HepG2 (cell line): ENCODE results near the gene TFCP2L1. TPM values are rescaled to one million over a fixed set of nuclear protein-coding genes. Genes with fewer than 3 reads are reported as not detected.

Source experiments
- ATAC-seq: fragments of 200-7000 bp; cut with Tn5 transposase; 3 replicates; pipeline ENCODE4 v1.9.1; 2020; ENCODE audit warnings: mild to moderate bottlenecking, moderate library complexity
- BruUV-seq: library from RNA; stranded (reverse); fragments of 400-500 nt; replicated peaks from 2 replicates; lab custom pipeline; 2021; lab: Mats Ljungman, UMichigan
- CTCF ChIA-PET: fragments of 300-600 bp; formaldehyde crosslinking; extraction: SDS; loops from one replicate; lab custom pipeline; 2021; ENCODE audit warnings: low total read pairs, inconsistent platforms, low intra/inter-chr PET ratio; lab: Yijun Ruan, JAX
- POLR2A ChIA-PET: fragments of 350-600 bp; sonication (Branson Sonifier 250); formaldehyde crosslinking; loops from one replicate; lab custom pipeline; 2020; ENCODE audit warnings: antibody characterized with exemption, inconsistent platforms; lab: Yijun Ruan, JAX
- DNase-seq: peaks from one replicate; pipeline ENCODE4 v3.0.0-alpha.2; 2015; ENCODE audit warnings: low spot score
- FAIRE-seq: peaks from 3 replicates; lab custom pipeline; 2011; peaks lifted over from hg19 to GRCh38; lab: Jason Lieb, UNC
- H2AFZ ChIP-seq: one replicate; pipeline ENCODE4 v1.6.1; 2011; ENCODE audit warnings: low read length, inconsistent platforms
- H3K27ac ChIP-seq: fragments of 300-600 bp; 3 replicates; pipeline ENCODE4 v1.8.0; 2011; ENCODE audit warnings: mixed run types, mild to moderate bottlenecking, mixed read lengths, low read length, inconsistent platforms; ENCODE audit not compliant: insufficient read depth; ENCODE audit errors: extremely low read length
- H3K27me3 ChIP-seq, 2 experiments: fragments of 200-600 bp in 1 of 2; 2 replicates in 1 of 2; 3 replicates in 1 of 2; pipeline versions ENCODE4 v1.6.0 to v1.8.0; 2011; ENCODE audit warnings: low read length in 2 of 2, mild to moderate bottlenecking in 2 of 2, moderate library complexity in 2 of 2, inconsistent platforms in 1 of 2; ENCODE audit not compliant: insufficient read depth in 2 of 2, control insufficient read depth in 1 of 2
- H3K36me3 ChIP-seq, 2 experiments: fragments of 200-600 bp in 1 of 2; replicated peaks in 1 of 2; 2 replicates in 1 of 2; 3 replicates in 1 of 2; pipeline versions ENCODE4 v1.5.1 to v1.8.0; 2011; ENCODE audit warnings: low read length in 2 of 2, inconsistent platforms in 1 of 2; ENCODE audit not compliant: insufficient read depth in 2 of 2, control insufficient read depth in 1 of 2
- H3K4me1 ChIP-seq: 2 replicates; pipeline ENCODE4 v1.5.1; 2012; ENCODE audit warnings: low read length, inconsistent platforms; ENCODE audit not compliant: insufficient read depth
- H3K4me2 ChIP-seq: 2 replicates; pipeline ENCODE4 v1.6.0; 2011; ENCODE audit warnings: low read depth, low read length, inconsistent platforms
- H3K4me3 ChIP-seq, 3 experiments: fragments of 200-600 bp in 1 of 3; sonication (generic), shearing (Covaris generic) in 1 of 3; replicated peaks in 1 of 3; 2 replicates each; pipeline ENCODE4 v1.5.1; 2011 to 2016; ENCODE audit warnings: low read length in 3 of 3, inconsistent platforms in 2 of 3, low read depth in 2 of 3, mild to moderate bottlenecking in 2 of 3, control low read depth in 1 of 3, mixed read lengths in 1 of 3; ENCODE audit not compliant: insufficient read depth in 1 of 3
- H3K79me2 ChIP-seq: one replicate; pipeline ENCODE4 v1.6.1; 2011; ENCODE audit warnings: low read length, inconsistent platforms; ENCODE audit not compliant: insufficient read depth
- H3K9ac ChIP-seq: 2 replicates; pipeline ENCODE4 v1.6.0; 2011; ENCODE audit warnings: mild to moderate bottlenecking, low read depth, low read length, inconsistent platforms; ENCODE audit not compliant: insufficient read depth
- H3K9me3 ChIP-seq: 2 replicates; pipeline ENCODE4 v1.5.1; 2012; ENCODE audit warnings: mild to moderate bottlenecking, low read length
- H4K20me1 ChIP-seq: 2 replicates; pipeline ENCODE4 v1.6.0; 2011; ENCODE audit warnings: inconsistent platforms, mild to moderate bottlenecking, low read length, moderate library complexity; ENCODE audit not compliant: insufficient read depth
- ATF1 ChIP-seq: IDR thresholded peaks from 2 replicates; pipeline ENCODE4 v1.6.1; 2016; ENCODE audit warnings: mild to moderate bottlenecking, control low read depth
- HNF1A ChIP-seq, 2 experiments: sonication (generic) in 1 of 2; formaldehyde crosslinking in 1 of 2; IDR thresholded peaks; 2 replicates each; pipeline versions ENCODE4 v1.4.0 to v1.6.1; 2016 to 2020; ENCODE audit warnings: borderline replicate concordance in 1 of 2, low read depth in 1 of 2, mild to moderate bottlenecking in 1 of 2, missing genetic modification reagents in 1 of 2
- MLXIP ChIP-seq: sonication (generic); formaldehyde crosslinking; IDR thresholded peaks from 2 replicates; pipeline ENCODE4 v1.9.0; 2021; ENCODE audit warnings: missing genetic modification reagents, borderline replicate concordance
- MTERF4 ChIP-seq: sonication (generic); formaldehyde crosslinking; IDR thresholded peaks from 2 replicates; pipeline ENCODE4 v1.8.0; 2023; ENCODE audit warnings: mild to moderate bottlenecking, missing genetic modification reagents
- ZNF18 ChIP-seq: sonication (generic); formaldehyde crosslinking; IDR thresholded peaks from 2 replicates; pipeline ENCODE4 v1.8.0; 2022; ENCODE audit warnings: mild to moderate bottlenecking, missing genetic modification reagents; ENCODE audit not compliant: insufficient replicate concordance
- ZNF713 ChIP-seq: sonication (generic); formaldehyde crosslinking; IDR thresholded peaks from 2 replicates; pipeline ENCODE4 v1.4.0; 2020; ENCODE audit warnings: mild to moderate bottlenecking, missing genetic modification reagents
- WGBS: methylation state at CpG from one replicate; pipeline ENCODE4 v1.1.6; 2017; ENCODE audit warnings: low lambda C conversion rate; 5-methylcytosine and 5-hydroxymethylcytosine counted together
- in situ Hi-C: cut with HindIII; loops from 2 replicates; pipeline ENCODE4 v1.10.0; 2017; ENCODE audit warnings: low pct_unique_long_range_greater_than_20kb; ENCODE audit not compliant: extremely low pct_ligation_motif_present
- intact Hi-C: fragments of 100-400 bp; cut with micrococcal nuclease; formaldehyde crosslinking; loops from one replicate; pipeline ENCODE4 v1.10.0; 2022; ENCODE audit not compliant: unreplicated experiment
- polyA plus RNA-seq, 8 experiments: library from polyadenylated mRNA; depleted of rRNA in 3 of 8; stranded (reverse) in 7 of 8; unstranded in 1 of 8; fragments of >200 nt; fragmentation: Illumina TruSeq in 4 of 8; extraction: Trizol in 4 of 8; gene quantifications; 2 replicates each; pipeline versions ENCODE4 v1.2.1 to v1.2.3, GENCODE V29; 2011 to 2016; ENCODE audit warnings: low read depth in 4 of 8, missing spikeins in 1 of 8, mixed read lengths in 1 of 8; ENCODE audit not compliant: insufficient read depth in 1 of 8
- total RNA-seq, 5 experiments: library from RNA; depleted of rRNA; stranded (reverse); fragments of >200 nt; fragmentation: Illumina TruSeq; extraction: Trizol; gene quantifications; 2 replicates each; pipeline ENCODE4 v1.2.3, GENCODE V29; 2016; ENCODE audit warnings: low read depth in 1 of 5

The TFCP2L1 gene
- total and polyA plus RNA-seq, 2 of the 13 experiments (the other 11 are each of a cell fraction or from before 2014, with no cell fraction given): under 0.01 TPM; not detected in 1

- no peak overlapping the region for H3K27ac ChIP-seq
- no peak for DNase-seq
- 16% methylated on average over 13 of the region's 13 CpGs for WGBS
- H2AFZ ChIP-seq: no peak overlapping the region
- no peaks in the 10 kb centered on the region for H3K79me2 ChIP-seq
- in situ Hi-C loops: no loop called here
- TF ChIP-seq ZNF713 (CRISPR knock-in tag) (no peak), ZNF18 (CRISPR knock-in tag) (no peak), MLXIP (no peak), HNF1A (IDR thresholded peaks at IDR 0.05; ENCODE audit: low read depth) (no peak), HNF1A (CRISPR knock-in tag; IDR thresholded peaks at IDR 0.05; ENCODE audit: borderline replicate concordance) (no peak), MTERF4 (CRISPR knock-in tag) (no peak), ATF1 (CRISPR knock-in tag) (no peak)
- no peak overlapping the region for H3K4me2 ChIP-seq
- CTCF ChIA-PET: no interaction called here
- intact Hi-C loops: no loop called here
- H3K4me1 ChIP-seq: no peaks in the 10 kb centered on the region
- no peak overlapping the region for H3K4me3 ChIP-seq
- POLR2A ChIA-PET: no interaction called here
- no peak for ATAC-seq
- H3K9ac ChIP-seq: no peak overlapping the region
- H4K20me1 ChIP-seq: no peaks in the 10 kb centered on the region
- no peaks in the 10 kb centered on the region for H3K9me3 ChIP-seq
- FAIRE-seq: no peak
- no TSS peak for BruUV-seq
- no peaks in the 10 kb centered on the region for H3K36me3 ChIP-seq
- H3K27me3 ChIP-seq: peaks cover 15 to 87% of the 10 kb centered on the region in 2 experiments; a peak in 4 of 5 replicates
Measured at GRCh38 chr2:121245120-121245820, 39.7 kb downstream of the TFCP2L1 start.
